Measurements from ENCODE around the gene IFNL3. TPM values are rescaled to one million over a fixed set of nuclear protein-coding genes. Genes with fewer than 3 reads are reported as not detected.

The IFNL3 gene
- total RNA-seq, 1 donor from 2014 or later, result not detected

- peaks cover 6% of the 10 kb centered on the region for H3K4me1 ChIP-seq
- peaks cover 36% of the 10 kb centered on the region for H3K27me3 Mint-ChIP-seq (ENCODE audit: insufficient read depth, low read depth)
- no peaks in the 10 kb centered on the region for H3K36me3 ChIP-seq
- no peaks in the 10 kb centered on the region for H3K36me3 Mint-ChIP-seq
- H3K4me3 Mint-ChIP-seq, result peak overlapping the region; percentile 22
- peaks cover 33% of the 10 kb centered on the region for H3K4me1 Mint-ChIP-seq
- peak; percentile 25 for DNase-seq (ENCODE audit: low spot score)
- H3K27ac ChIP-seq, result no peak overlapping the region
- H2AFZ ChIP-seq (replicated peaks), result no peak overlapping the region
- no peak for TF ChIP-seq EZH2phosphoT487 (IDR thresholded peaks at IDR 0.05)
- TF ChIP-seq EZH2 (IDR thresholded peaks at IDR 0.05), result no peak
- no peak for TF ChIP-seq CTCF (IDR thresholded peaks at IDR 0.05)
- no peaks in the 10 kb centered on the region for H3K9me3 ChIP-seq (ENCODE audit: low read depth)
- H3K4me3 ChIP-seq, result no peak overlapping the region
- H3K9ac ChIP-seq, result no peak overlapping the region
- H3K9me3 Mint-ChIP-seq, result no peaks in the 10 kb centered on the region
- H3K79me2 ChIP-seq (ENCODE audit: low read depth), result no peaks in the 10 kb centered on the region
- peaks cover 17% of the 10 kb centered on the region for H3F3A ChIP-seq (ENCODE audit: low read depth)
- peaks cover 42% of the 10 kb centered on the region for H3K27me3 ChIP-seq
- peak overlapping the region; percentile 34 for H3K27ac Mint-ChIP-seq
- H4K20me1 ChIP-seq (ENCODE audit: low read depth), result no peaks in the 10 kb centered on the region
- no peak overlapping the region for H3K4me2 ChIP-seq
These were observed 51.0 kb downstream of the IFNL3 start for GRCh38 chr19:39193803-39194202.

Other genes with a start within 250 kb of the IFNL3 start
- 3.1 and 7.9 TPM in 2 replicates for gene FBXO27, start 212.5 kb downstream of the IFNL3 start, total RNA-seq (ENCODE audit: low replicate concordance)
- 0.22 TPM in 1 of 2 replicates, not detected in the other for gene ACP7, start 160.6 kb downstream of the IFNL3 start, total RNA-seq (ENCODE audit: low replicate concordance)
- 9.7 and 34.3 TPM in 2 replicates for gene PAK4, start 119.2 kb downstream of the IFNL3 start, total RNA-seq (ENCODE audit: low replicate concordance)
- gene NCCRP1, start 48.0 kb downstream of the IFNL3 start, total RNA-seq (ENCODE audit: low replicate concordance), result 1.0 and 1.9 TPM in 2 replicates
- not detected in 2 replicates for gene SYCN, start 40.7 kb downstream of the IFNL3 start, total RNA-seq (ENCODE audit: low replicate concordance)
- not detected in 2 replicates for gene IFNL4, start 3.9 kb upstream of the IFNL3 start, total RNA-seq (ENCODE audit: low replicate concordance)
- not detected in 2 replicates for gene IFNL2, start 23.4 kb upstream of the IFNL3 start, total RNA-seq (ENCODE audit: low replicate concordance)
- gene IFNL1, start 51.4 kb upstream of the IFNL3 start, total RNA-seq (ENCODE audit: low replicate concordance), result not detected in 2 replicates
- 0.17 and 4.3 TPM in 2 replicates for gene LRFN1, start 75.9 kb upstream of the IFNL3 start, total RNA-seq (ENCODE audit: low replicate concordance)
- gene GMFG, start 91.0 kb upstream of the IFNL3 start, total RNA-seq (ENCODE audit: low replicate concordance), result 0.43 TPM in 1 of 2 replicates, not detected in the other
- gene SAMD4B, start 97.4 kb upstream of the IFNL3 start, total RNA-seq (ENCODE audit: low replicate concordance), result 32.8 and 105 TPM in 2 replicates
- gene PAF1, start 146.1 kb upstream of the IFNL3 start, total RNA-seq (ENCODE audit: low replicate concordance), result 15.6 and 29.1 TPM in 2 replicates
- 27.0 and 28.2 TPM in 2 replicates for gene MED29, start 146.4 kb upstream of the IFNL3 start, total RNA-seq (ENCODE audit: low replicate concordance)
- gene ZFP36, start 161.8 kb upstream of the IFNL3 start, total RNA-seq (ENCODE audit: low replicate concordance), result 1.2 TPM in 1 of 2 replicates, not detected in the other
- 10.7 and 46.9 TPM in 2 replicates for gene PLEKHG2, start 167.7 kb upstream of the IFNL3 start, total RNA-seq (ENCODE audit: low replicate concordance)
- 94.8 and 268 TPM in 2 replicates for gene RPS16, start 190.9 kb upstream of the IFNL3 start, total RNA-seq (ENCODE audit: low replicate concordance)
- 48.5 and 84.3 TPM in 2 replicates for gene SUPT5H, start 200.6 kb upstream of the IFNL3 start, total RNA-seq (ENCODE audit: low replicate concordance)
- 39.9 and 79.3 TPM in 2 replicates for gene TIMM50, start 235.8 kb upstream of the IFNL3 start, total RNA-seq (ENCODE audit: low replicate concordance)